ENCODE results near the gene OR51A7. TPM values are rescaled to one million over a fixed set of nuclear protein-coding genes. Genes with fewer than 3 reads are reported as not detected.
A peak's percentile ranks its signal among the peaks of the same experiment; 100 is the strongest.

The OR51A7 gene
- total RNA-seq, 1 donor from 2014 or later, result not detected

GRCh38 chr11:4890279-4890678 lies 13.3 kb upstream of the OR51A7 start:
- TF ChIP-seq CTCF (IDR thresholded peaks at IDR 0.05; ENCODE audit: unreplicated experiment), result no peak
- H3K27ac Mint-ChIP-seq, result no peak overlapping the region
- H3K4me1 Mint-ChIP-seq (ENCODE audit: low read depth), result no peaks in the 10 kb centered on the region
- H3K4me3 Mint-ChIP-seq (ENCODE audit: low read depth), result no peak overlapping the region
- no peaks in the 10 kb centered on the region for H3K27me3 Mint-ChIP-seq
- no peaks in the 10 kb centered on the region for H3K36me3 Mint-ChIP-seq (ENCODE audit: insufficient read depth)
- H3K9me3 Mint-ChIP-seq (ENCODE audit: low read depth), result no peaks in the 10 kb centered on the region
- no peak for DNase-seq (ENCODE audit: low spot score, unreplicated experiment)

DNA sequence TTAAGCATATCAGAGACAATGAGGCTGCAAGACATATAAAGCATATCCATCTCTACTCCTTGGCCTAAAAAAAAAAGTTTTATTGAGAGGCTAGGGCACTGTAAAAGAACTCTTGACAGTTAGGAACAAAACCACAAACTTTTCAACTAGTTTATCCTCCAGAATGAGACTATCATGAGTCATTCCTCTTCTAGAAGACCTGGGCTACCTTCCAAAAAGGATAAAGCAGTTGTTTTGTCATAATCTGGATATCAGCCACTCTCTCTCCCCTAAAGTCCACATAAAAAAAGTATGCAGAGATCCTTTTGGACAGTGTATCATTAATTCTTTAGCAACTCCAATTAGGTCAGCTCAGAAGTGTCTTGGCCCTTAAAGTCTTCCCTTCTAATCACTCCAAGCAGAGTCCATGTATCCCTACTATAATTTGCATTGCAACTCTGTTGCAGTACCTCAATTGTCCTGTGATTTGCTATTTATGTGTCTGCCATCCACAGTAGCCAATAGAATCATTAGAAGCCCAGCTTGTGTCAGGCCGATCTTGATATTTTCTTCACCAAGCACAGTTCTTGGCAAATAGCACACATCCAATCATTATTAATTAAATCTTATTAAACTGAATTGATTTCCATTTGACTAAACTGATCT lies 11.5 kb upstream of the OR51A7 start:
- peak; percentile 25 for TF ChIP-seq CTCF (IDR thresholded peaks at IDR 0.05; ENCODE audit: unreplicated experiment)
- DNase-seq (ENCODE audit: low spot score, unreplicated experiment), result no peak
- no peak overlapping the region for H3K27ac Mint-ChIP-seq
- H3K4me3 Mint-ChIP-seq (ENCODE audit: low read depth), result no peak overlapping the region
- no peaks in the 10 kb centered on the region for H3K27me3 Mint-ChIP-seq
- no peaks in the 10 kb centered on the region for H3K4me1 Mint-ChIP-seq (ENCODE audit: low read depth)
- H3K36me3 Mint-ChIP-seq (ENCODE audit: insufficient read depth), result no peaks in the 10 kb centered on the region
- H3K9me3 Mint-ChIP-seq (ENCODE audit: low read depth), result no peaks in the 10 kb centered on the region

DNA sequence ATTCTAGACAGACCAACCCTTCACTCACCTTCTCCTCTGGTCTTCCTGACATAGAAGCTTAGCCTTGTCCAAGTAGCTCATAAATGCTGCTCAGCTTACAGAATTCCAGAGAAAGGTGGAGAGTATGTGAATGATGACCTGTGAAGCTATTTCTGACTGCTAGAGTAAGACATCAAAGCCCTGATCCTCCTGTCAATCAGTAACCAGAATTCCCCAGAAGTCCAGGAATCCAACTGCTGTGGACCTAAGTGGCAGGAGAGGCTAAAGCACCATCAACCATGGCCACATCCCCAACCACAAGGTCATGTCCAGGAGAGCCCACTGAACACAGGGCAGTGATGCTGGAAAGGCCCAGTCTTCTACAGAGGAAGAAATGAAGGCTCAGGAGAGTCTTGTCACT lies 13.0 kb downstream of the OR51A7 start:
- no peaks in the 10 kb centered on the region for H3K36me3 Mint-ChIP-seq (ENCODE audit: insufficient read depth)
- peaks cover 2% of the 10 kb centered on the region for H3K4me1 Mint-ChIP-seq (ENCODE audit: low read depth)
- TF ChIP-seq CTCF (IDR thresholded peaks at IDR 0.05; ENCODE audit: unreplicated experiment), result no peak
- DNase-seq (ENCODE audit: low spot score, unreplicated experiment), result no peak
- no peak overlapping the region for H3K4me3 Mint-ChIP-seq (ENCODE audit: low read depth)
- H3K9me3 Mint-ChIP-seq (ENCODE audit: low read depth), result no peaks in the 10 kb centered on the region
- no peaks in the 10 kb centered on the region for H3K27me3 Mint-ChIP-seq
- H3K27ac Mint-ChIP-seq, result no peak overlapping the region

- TF ChIP-seq CTCF (IDR thresholded peaks at IDR 0.05; ENCODE audit: unreplicated experiment), result no peak
- no peak for DNase-seq (ENCODE audit: low spot score, unreplicated experiment)
- H3K27me3 Mint-ChIP-seq, result peaks cover 6% of the 10 kb centered on the region
- no peak within 1 kb of the TSS for H3K27ac Mint-ChIP-seq
- no peak within 1 kb of the TSS for H3K4me3 Mint-ChIP-seq (ENCODE audit: low read depth)
- H3K36me3 Mint-ChIP-seq (ENCODE audit: insufficient read depth), result no peaks in the 10 kb centered on the region
- H3K4me1 Mint-ChIP-seq (ENCODE audit: low read depth), result no peaks in the 10 kb centered on the region
- H3K9me3 Mint-ChIP-seq (ENCODE audit: low read depth), result no peaks in the 10 kb centered on the region
Observed at GRCh38 chr11:4919250-4919649, 15.7 kb downstream of the OR51A7 start, which contains the start of gene OR51G2. Gene OR51G2 (minus strand): TSS chr11:4919350. CDS start chr11:4915663, 3,687 bp downstream.

- Mint-ChIP-seq H3K36me3 (ENCODE audit: insufficient read depth) (no peaks in the 10 kb centered on the region), H3K4me3 (ENCODE audit: low read depth) (no peak overlapping the region), H3K9me3 (ENCODE audit: low read depth) (no peaks in the 10 kb centered on the region), H3K27ac (no peak overlapping the region), H3K4me1 (ENCODE audit: low read depth) (no peaks in the 10 kb centered on the region), H3K27me3 (peaks cover 6% of the 10 kb centered on the region)
- no peak for DNase-seq (ENCODE audit: low spot score, unreplicated experiment)
- no peak for TF ChIP-seq CTCF (IDR thresholded peaks at IDR 0.05; ENCODE audit: unreplicated experiment)
Observed at GRCh38 chr11:4921796-4922195, 18.2 kb downstream of the OR51A7 start.
